ENCODE data around the gene PDE7B. TPM values are rescaled to one million over a fixed set of nuclear protein-coding genes. Genes with fewer than 3 reads are reported as not detected.

The PDE7B gene
- total and polyA plus RNA-seq, 2 donors from 2014 or later: 4.6 to 15.4 TPM

GRCh38 chr6:135866445-135867123 lies 15.1 kb downstream of the PDE7B start:
- Histone ChIP-seq H3K9ac (ENCODE audit: low read length in 3 of 3) (peak overlapping the region in 1 of 3 donors; percentile 46), H3K36me3 (ENCODE audit: control insufficient read depth in 2 of 3, insufficient read depth in 3 of 3, low read length in 3 of 3) (no peaks in the 10 kb centered on the region), H3K27me3 (ENCODE audit: control insufficient read depth, insufficient read depth, low read length) (no peaks in the 10 kb centered on the region), H3K4me1 (ENCODE audit: control insufficient read depth in 2 of 3, insufficient read depth in 2 of 3, low read depth in 1 of 3, low read length in 3 of 3) (peaks cover 0 to 6% (median 0%) of the 10 kb centered on the region in 3 donors), H3K9me3 (ENCODE audit: control insufficient read depth in 2 of 3, insufficient read depth in 1 of 3, low read length in 3 of 3) (no peaks in the 10 kb centered on the region), H3K4me3 (ENCODE audit: low read length in 3 of 3) (peak overlapping the region in 2 of 3 donors; percentile 26 to 45), H3K27ac (ENCODE audit: low read depth in 2 of 2, low read length in 2 of 2) (peak overlapping the region in 1 of 2 donors; percentile 48)
- no peak for TF ChIP-seq CTCF (IDR thresholded peaks at IDR 0.05; ENCODE audit: borderline replicate concordance, extremely low read depth, insufficient read depth)
- DNase-seq: no peak
- FAIRE-seq: no peak
- intact Hi-C loops (cut with DNase I): no loop called here

- DNase-seq (no peak), FAIRE-seq (peak; percentile 71)
- Histone ChIP-seq H3K27ac (ENCODE audit: low read depth in 2 of 2, low read length in 2 of 2) (peak overlapping the region in 1 of 2 donors; percentile 41), H3K9me3 (ENCODE audit: control insufficient read depth in 2 of 3, insufficient read depth in 1 of 3, low read length in 3 of 3) (no peaks in the 10 kb centered on the region), H3K27me3 (ENCODE audit: control insufficient read depth, insufficient read depth, low read length) (no peaks in the 10 kb centered on the region), H3K9ac (ENCODE audit: low read length in 3 of 3) (peak overlapping the region in 2 of 3 donors; percentile 2 to 37), H3K36me3 (ENCODE audit: control insufficient read depth in 2 of 3, insufficient read depth in 3 of 3, low read length in 3 of 3) (no peaks in the 10 kb centered on the region), H3K4me1 (ENCODE audit: control insufficient read depth in 2 of 3, insufficient read depth in 2 of 3, low read depth in 1 of 3, low read length in 3 of 3) (peaks cover 0 to 6% (median 0%) of the 10 kb centered on the region in 3 donors), H3K4me3 (ENCODE audit: low read length in 3 of 3) (peak overlapping the region in 1 of 3 donors; percentile 26)
- TF ChIP-seq CTCF (IDR thresholded peaks at IDR 0.05; ENCODE audit: borderline replicate concordance, extremely low read depth, insufficient read depth): no peak
- intact Hi-C loops (cut with DNase I): no loop called here
Observed at GRCh38 chr6:135867332-135867731, 15.8 kb downstream of the PDE7B start.

- DNase-seq (no peak), FAIRE-seq (no peak)
- Histone ChIP-seq H3K36me3 (ENCODE audit: control insufficient read depth in 2 of 3, insufficient read depth in 3 of 3, low read length in 3 of 3) (no peaks in the 10 kb centered on the region), H3K4me3 (ENCODE audit: low read length in 3 of 3) (no peak overlapping the region), H3K27ac (ENCODE audit: low read depth in 2 of 2, low read length in 2 of 2) (no peak overlapping the region), H3K9ac (ENCODE audit: low read length in 3 of 3) (no peak overlapping the region), H3K4me1 (ENCODE audit: control insufficient read depth in 2 of 3, insufficient read depth in 2 of 3, low read depth in 1 of 3, low read length in 3 of 3) (peaks cover 0 to 6% (median 0%) of the 10 kb centered on the region in 3 donors), H3K27me3 (ENCODE audit: control insufficient read depth, insufficient read depth, low read length) (no peaks in the 10 kb centered on the region), H3K9me3 (ENCODE audit: control insufficient read depth in 2 of 3, insufficient read depth in 1 of 3, low read length in 3 of 3) (no peaks in the 10 kb centered on the region)
- no peak for TF ChIP-seq CTCF (IDR thresholded peaks at IDR 0.05; ENCODE audit: borderline replicate concordance, extremely low read depth, insufficient read depth)
- intact Hi-C loops (cut with DNase I): no loop called here
Observed at GRCh38 chr6:135869857-135870256, 18.4 kb downstream of the PDE7B start.

All from kidney (tissue), 14 donors.